Measurements from ENCODE around the gene NBEAL2. TPM values are rescaled to one million over a fixed set of nuclear protein-coding genes. Genes with fewer than 3 reads are reported as not detected.

NBEAL2 gene
- total and polyA plus RNA-seq, 8 donors: 59.3 to 148 (median 84.3) TPM

DNA sequence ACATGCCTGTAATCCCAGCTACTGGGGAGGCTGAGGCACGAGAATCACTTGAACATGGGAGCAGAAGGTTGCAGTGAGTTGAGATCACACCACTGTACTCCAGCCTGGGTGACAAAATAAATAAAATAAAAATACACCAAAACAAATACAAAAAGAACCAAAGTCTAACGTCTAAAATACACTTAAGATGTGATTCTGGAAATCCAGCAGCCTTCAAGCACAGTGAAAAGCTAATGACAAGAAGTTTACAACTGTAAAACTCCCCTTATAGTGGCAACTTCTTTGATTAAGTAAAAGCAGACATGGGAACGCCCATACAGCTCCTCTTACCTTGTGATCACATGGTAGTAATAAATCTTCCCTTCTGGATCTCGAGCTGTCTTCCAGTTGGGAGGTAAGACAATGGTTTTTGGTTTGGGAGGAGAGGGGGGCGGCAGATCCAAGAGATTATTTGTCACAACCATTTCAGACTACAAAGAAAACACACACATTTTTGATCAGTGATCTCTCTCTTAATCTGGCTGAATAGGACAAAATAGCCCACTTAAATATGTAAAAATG is 62.8 kb downstream of the NBEAL2 start:
- H3K9me3 ChIP-seq: no peaks in the 10 kb centered on the region
- no peak overlapping the region for H3K27ac ChIP-seq
- intact Hi-C loops (cut with DNase I): no loop called here
- peaks cover 0 to 81% of the 10 kb centered on the region in 2 donors for H3K36me3 ChIP-seq
- DNase-seq (no peak), ATAC-seq (no peak)
- TF ChIP-seq CTCF (IDR thresholded peaks at IDR 0.05): no peak
- H3K27me3 ChIP-seq: no peaks in the 10 kb centered on the region
- no peaks in the 10 kb centered on the region for H3K4me1 ChIP-seq
- no peak overlapping the region for H3K4me3 ChIP-seq

GRCh38 chr3:47047069-47047468 is 67.6 kb downstream of the NBEAL2 start:
- ATAC-seq: no peak
- Histone ChIP-seq H3K9me3 (no peaks in the 10 kb centered on the region), H3K4me1 (peaks cover 0 to 11% of the 10 kb centered on the region in 2 donors), H3K27ac (peak overlapping the region in 1 of 2 donors; percentile 30), H3K36me3 (peaks cover 0 to 35% of the 10 kb centered on the region in 2 donors), H3K4me3 (no peak overlapping the region), H3K27me3 (no peaks in the 10 kb centered on the region)
- no peak for DNase-seq
- TF ChIP-seq CTCF (IDR thresholded peaks at IDR 0.05): no peak
- intact Hi-C loops (cut with DNase I): no loop called here

DNA sequence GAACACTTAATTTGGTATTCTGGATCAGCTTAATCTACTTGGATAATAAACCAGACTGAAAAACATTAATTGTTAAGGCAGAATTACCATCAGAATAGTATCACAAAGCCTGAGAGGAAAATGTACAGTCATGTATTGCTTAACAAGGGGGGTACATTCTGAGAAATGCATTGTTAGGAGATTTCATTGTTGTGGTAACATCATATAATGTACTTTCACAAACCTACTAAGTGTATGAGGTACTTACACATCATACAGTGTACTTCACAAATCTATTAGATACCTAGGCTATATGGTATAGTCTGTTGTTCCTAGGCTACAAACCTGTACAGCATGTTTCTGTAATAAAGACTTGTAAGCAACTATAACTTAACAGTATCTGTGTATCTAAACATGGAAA is 68.2 kb downstream of the NBEAL2 start:
- DNase-seq (no peak), ATAC-seq (no peak)
- H3K36me3 ChIP-seq: peaks cover 0 to 35% of the 10 kb centered on the region in 2 donors
- TF ChIP-seq CTCF (IDR thresholded peaks at IDR 0.05): no peak
- peaks cover 0 to 11% of the 10 kb centered on the region in 2 donors for H3K4me1 ChIP-seq
- H3K27me3 ChIP-seq: no peaks in the 10 kb centered on the region
- no peaks in the 10 kb centered on the region for H3K9me3 ChIP-seq
- peak overlapping the region in 1 of 2 donors; percentile 30 for H3K27ac ChIP-seq
- H3K4me3 ChIP-seq: no peak overlapping the region
- intact Hi-C loops (cut with DNase I): no loop called here

GRCh38 chr3:47054412-47054811 is 74.9 kb downstream of the NBEAL2 start:
- Histone ChIP-seq H3K9me3 (no peaks in the 10 kb centered on the region), H3K27ac (no peak overlapping the region), H3K36me3 (peaks cover 0 to 54% of the 10 kb centered on the region in 2 donors), H3K4me1 (peaks cover 0 to 23% of the 10 kb centered on the region in 2 donors), H3K4me3 (no peak overlapping the region), H3K27me3 (no peaks in the 10 kb centered on the region)
- TF ChIP-seq CTCF (IDR thresholded peaks at IDR 0.05): no peak
- intact Hi-C loops (cut with DNase I): no loop called here
- ATAC-seq (no peak), DNase-seq (no peak)

GRCh38 chr3:47056705-47057104 is 77.2 kb downstream of the NBEAL2 start:
- H3K36me3 ChIP-seq: peaks cover 0 to 71% of the 10 kb centered on the region in 2 donors
- ATAC-seq: peak; percentile 22
- no peak for DNase-seq

More at GRCh38 chr3:47056705-47057104, 77.2 kb downstream of the NBEAL2 start:
- Histone ChIP-seq H3K4me1 (peaks cover 0 to 12% of the 10 kb centered on the region in 2 donors), H3K27me3 (no peaks in the 10 kb centered on the region), H3K4me3 (no peak overlapping the region), H3K27ac (peak overlapping the region in 1 of 2 donors; percentile 55), H3K9me3 (no peaks in the 10 kb centered on the region)
- no peak for TF ChIP-seq CTCF (IDR thresholded peaks at IDR 0.05)
- intact Hi-C loops (cut with DNase I): no loop called here
